Lower leg skin (tissue), 3 donors: ENCODE data around the gene KRTAP4-9.
"Not testable (repeated sequence)": the region's sequence is repeated elsewhere in the genome, so short reads cannot be mapped to it uniquely, and the experiment has no call there.

Experiments
- POLR2A ChIP-seq, 2 donors: fragments of 450-650 bp; IDR thresholded peaks; one replicate each; pipeline ENCODE4 v1.6.1; 2016 to 2017; ENCODE audit warnings: antibody characterized with exemption in 2 of 2, mild to moderate bottlenecking in 1 of 2, moderate library complexity in 1 of 2
- TF ChIP-seq, protein P1 (sequence below), 3 donors: fragments of 450-650 bp; IDR thresholded peaks; one replicate each; pipeline ENCODE4 v1.5.1; 2016; ENCODE audit warnings: antibody characterized with exemption in 3 of 3, mild to moderate bottlenecking in 3 of 3, moderate library complexity in 2 of 3

DNA sequence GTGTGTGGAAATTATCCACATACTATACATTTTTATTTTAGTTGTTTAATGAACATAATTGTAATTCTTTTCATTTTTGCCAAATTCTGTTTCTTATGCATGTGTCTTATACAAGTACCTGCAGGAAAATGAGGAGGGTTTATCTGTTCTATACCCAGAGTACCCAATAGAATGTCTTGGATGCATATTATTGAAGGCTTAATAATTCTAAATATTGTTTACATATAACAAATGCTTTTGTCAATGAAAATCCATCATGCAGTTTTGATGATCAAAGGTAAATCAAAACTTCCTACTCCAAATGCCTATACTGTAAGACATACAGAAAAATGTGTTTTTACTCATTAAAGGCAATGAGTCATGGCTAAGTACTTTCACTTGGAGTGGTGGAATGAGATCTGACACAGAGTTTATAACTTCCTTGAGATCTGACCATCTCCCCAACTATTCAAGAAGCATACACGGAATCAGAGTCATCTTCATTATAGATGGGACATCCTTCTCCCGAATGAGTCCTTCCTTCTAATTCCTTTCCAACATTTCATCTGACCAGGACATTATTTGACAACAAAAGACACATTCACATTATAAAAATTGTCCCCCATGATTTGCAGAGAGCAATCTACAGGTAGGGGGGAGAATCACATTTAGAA, 677 bp upstream of the KRTAP4-9 start:
- TF ChIP-seq, protein P1, sequence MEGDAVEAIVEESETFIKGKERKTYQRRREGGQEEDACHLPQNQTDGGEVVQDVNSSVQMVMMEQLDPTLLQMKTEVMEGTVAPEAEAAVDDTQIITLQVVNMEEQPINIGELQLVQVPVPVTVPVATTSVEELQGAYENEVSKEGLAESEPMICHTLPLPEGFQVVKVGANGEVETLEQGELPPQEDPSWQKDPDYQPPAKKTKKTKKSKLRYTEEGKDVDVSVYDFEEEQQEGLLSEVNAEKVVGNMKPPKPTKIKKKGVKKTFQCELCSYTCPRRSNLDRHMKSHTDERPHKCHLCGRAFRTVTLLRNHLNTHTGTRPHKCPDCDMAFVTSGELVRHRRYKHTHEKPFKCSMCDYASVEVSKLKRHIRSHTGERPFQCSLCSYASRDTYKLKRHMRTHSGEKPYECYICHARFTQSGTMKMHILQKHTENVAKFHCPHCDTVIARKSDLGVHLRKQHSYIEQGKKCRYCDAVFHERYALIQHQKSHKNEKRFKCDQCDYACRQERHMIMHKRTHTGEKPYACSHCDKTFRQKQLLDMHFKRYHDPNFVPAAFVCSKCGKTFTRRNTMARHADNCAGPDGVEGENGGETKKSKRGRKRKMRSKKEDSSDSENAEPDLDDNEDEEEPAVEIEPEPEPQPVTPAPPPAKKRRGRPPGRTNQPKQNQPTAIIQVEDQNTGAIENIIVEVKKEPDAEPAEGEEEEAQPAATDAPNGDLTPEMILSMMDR (IDR thresholded peaks at IDR 0.05) = not testable (repeated sequence)
- not testable (repeated sequence) for TF ChIP-seq POLR2A (IDR thresholded peaks at IDR 0.05)
